HG02763 (cell line): ENCODE measurements around the gene CYP11A1.
"Not testable (repeated sequence)": the region's sequence is repeated elsewhere in the genome, so short reads cannot be mapped to it uniquely, and the experiment has no call there.

ENCODE experiments used
- ATAC-seq: cut with Tn5 transposase; IDR thresholded peaks from one replicate; pipeline ENCODE4 v1.9.1; 2021; ENCODE audit warnings: mild to moderate bottlenecking, moderate library complexity; ENCODE audit not compliant: unreplicated experiment

Gene CYP11A1

DNA sequence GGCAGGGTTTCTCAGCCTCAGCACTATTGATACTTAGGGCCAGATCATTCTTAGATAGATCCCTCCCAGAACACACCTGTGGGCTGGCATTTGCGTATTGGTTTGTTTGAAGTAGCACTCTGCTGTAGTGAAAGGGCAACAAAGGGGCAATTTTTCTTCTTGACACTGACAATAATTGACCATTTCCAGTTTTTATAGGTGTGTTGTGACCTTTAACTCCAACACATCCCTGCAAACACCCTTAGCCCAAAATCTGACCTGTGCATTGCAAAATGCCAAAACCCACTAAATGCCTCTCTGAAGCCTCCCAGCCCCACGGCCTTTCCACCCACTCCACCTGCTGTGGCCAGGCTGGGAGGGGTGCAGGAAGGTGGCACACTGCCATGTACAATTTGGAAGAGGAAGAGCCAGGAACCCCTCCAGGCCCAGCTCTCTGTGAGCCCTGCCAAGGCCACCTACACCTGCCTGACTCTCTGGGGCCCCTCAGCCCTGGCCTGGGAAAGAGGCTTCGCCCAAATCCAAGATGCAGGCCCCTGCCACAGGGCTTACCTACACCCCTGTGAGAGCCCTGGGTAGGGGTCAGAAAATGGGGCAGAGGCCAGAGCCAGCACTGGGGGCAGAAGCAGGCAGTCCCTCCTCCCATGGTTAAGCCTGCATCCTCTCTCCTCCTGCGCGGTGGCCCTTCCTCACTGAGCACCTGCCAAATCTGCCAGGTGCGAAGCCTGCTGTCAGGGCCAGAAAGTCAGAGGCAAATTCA lies 9.6 kb upstream of the CYP11A1 start:
- no peak for ATAC-seq

DNA sequence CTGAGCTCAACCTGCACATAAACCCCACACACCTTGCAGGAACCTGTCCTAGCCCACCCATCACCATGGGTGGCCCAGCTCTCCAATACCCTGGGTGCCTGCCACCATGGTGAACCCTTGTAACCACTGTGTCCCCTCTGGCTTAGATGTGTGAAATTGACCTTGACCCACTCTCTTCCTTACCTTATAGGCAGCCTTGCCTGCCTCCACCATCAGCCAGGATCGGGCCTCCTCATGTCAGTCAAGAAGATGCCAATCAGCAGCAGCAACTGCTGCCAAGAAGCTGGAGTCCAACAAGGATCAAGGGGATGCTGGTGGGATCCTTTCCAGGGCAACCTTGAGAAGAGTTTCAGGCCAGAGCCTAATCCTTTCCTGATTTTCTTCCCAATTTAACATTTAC lies 8.8 kb upstream of the CYP11A1 start:
- ATAC-seq, result no peak

DNA sequence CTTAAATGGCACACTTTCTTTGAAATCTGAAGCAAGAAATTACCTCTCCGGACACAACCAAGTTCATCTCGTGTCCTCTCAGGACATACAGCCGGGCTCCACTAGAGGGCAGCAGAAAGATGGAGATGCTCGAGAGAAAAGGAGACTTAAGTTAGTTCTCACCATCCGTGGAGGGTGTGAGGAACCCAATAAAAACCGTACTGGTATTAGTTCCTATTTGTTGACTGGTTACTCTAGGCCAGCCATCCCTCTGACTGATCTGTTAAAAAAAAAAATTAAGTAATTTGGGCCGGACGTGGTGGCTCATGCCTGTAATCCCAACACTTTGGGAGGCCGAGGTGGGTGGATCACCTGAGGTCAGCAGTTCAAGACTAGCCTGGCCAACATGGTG lies 7.9 kb upstream of the CYP11A1 start:
- ATAC-seq, result no peak

DNA sequence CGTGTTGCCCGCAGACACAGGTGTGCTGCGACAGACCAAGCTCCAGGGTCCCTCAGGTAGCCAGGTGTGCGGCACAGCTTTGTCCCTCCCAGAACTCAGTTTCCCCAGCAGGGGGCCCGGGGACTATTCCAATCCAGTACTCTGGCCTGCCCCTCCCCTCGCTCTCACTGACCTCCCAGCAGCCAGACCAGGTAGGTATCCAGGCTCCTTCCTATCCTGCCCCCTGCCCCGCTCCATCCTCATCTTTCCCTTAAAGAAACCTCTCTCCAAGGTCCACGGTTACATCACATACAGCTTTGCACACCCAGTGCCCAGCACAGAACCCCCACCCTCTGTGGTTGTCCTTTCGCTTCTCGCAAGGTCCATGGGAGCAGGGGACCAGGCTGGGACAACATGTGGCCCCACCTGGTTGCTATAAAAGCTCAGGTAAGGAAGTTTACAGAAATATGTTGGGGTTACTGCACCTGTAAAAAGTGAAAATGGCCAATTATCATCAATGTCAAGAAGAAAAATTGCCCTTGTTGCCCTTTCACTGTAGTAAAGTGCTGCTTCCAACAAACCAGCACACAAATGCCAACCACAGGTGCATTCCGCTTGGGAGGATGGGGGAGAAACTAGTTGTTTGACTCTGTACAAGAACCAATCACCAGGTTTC lies 7.3 kb upstream of the CYP11A1 start:
- no peak for ATAC-seq

DNA sequence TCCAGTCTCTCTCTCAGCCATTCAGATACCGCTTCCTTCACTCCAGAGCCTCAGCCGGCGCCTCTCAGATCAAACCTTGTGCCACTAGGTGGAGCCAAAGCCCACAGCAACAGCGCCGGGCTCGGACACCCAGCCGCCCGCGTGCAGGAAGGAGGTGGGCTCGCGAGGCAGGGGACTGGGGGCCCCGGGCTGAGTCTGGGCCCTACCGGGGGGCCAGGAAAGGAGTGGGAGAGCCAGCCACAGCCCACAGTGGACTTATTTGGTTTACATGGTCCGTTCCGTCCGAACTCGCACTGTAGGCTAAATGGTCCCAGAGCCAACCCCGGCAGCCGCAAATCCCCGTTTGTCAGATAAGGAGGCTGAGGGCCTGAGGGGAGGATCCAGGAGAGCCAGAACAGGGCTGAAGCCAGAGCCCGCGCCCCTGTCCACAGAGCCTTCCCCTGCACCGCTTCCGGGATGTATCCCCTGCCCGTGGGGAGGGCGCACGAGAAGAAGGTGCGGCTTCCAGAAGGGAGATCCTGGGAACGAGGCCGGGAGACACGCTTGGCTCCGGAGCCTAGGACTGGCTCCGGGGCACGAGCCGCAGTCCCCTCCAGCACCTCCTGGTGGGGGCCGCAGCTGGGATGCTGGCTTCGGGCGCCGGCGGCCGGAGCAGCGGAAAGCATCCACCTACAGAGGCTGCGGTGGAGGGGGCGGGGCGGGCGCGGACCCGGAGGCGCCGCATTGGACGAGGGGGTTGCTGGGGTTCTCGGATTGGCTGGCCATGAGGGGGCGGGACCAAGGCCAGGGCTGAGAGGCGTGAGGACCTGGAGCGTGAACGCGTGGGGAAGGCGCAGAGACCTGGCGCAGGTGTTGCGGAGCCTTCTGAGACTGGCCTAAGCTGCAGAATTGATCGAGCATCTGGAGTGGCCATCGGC lies 6.5 kb upstream of the CYP11A1 start:
- peak; percentile 68 for ATAC-seq

DNA sequence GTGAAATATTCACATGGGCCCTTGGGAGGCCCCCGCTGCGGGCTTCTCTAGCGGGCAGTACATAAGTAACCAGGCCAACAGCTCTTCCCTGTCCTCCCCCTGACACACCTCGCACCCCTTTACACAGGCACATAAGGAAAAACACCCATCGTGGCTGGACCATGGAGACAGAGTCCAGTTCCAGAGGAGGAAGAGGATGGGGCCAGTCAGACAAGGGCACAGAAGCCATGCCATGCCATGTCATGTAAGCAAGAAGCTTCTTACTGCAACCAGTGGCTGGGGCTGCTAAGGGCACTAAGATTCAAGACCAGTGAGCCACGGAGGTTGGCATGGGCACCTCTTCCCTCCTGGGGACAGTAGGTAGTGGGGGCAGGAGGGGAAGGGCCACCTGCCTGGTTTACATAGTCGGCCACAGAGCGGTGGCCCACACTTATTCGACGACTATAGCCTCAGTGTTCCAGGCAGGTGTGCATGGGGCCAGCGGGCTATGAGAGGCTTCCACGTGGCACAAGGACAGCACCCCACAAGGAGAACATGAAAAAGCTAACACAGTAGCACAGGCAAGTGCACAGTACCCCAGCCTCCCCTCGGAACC lies 5.7 kb upstream of the CYP11A1 start:
- no peak for ATAC-seq

DNA sequence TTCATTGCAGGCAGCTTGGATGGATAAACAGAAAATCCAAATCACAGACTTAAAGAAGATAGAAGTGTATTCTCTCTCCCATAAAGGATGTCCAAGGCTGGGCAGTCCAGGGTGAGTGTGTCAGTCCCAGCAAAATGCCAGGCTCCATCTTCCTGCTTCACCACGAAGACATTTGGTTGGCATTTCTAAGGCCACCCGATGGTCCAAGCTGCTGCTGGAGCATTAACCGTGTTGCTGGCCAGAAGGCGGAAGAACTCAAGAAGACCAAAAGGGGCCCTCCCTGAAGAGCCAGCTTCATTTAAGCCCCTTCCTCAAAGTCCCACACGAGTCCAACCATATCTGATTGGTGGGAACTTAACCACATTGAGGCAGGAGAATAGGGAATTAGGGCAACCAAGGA lies 3.0 kb upstream of the CYP11A1 start:
- ATAC-seq, result no peak

DNA sequence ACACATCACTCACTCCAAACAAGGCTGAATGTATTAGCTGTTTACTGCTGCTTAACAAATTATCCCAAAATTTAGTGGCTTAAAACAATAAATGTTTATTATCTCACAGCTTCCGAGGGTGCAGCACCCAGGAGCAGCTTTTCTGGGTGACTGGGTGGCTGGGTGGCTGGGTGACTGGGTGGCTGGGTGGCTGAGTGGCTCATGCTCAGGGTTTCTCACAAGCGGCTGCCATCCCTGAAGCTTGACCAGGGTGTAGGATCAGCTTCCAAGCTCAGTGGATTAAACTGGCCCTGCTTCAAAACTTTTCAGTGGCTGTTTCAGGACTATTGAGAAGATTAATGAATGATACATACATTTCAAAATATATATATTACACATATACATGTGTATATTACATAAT lies 2.3 kb upstream of the CYP11A1 start:
- ATAC-seq, result no peak

DNA sequence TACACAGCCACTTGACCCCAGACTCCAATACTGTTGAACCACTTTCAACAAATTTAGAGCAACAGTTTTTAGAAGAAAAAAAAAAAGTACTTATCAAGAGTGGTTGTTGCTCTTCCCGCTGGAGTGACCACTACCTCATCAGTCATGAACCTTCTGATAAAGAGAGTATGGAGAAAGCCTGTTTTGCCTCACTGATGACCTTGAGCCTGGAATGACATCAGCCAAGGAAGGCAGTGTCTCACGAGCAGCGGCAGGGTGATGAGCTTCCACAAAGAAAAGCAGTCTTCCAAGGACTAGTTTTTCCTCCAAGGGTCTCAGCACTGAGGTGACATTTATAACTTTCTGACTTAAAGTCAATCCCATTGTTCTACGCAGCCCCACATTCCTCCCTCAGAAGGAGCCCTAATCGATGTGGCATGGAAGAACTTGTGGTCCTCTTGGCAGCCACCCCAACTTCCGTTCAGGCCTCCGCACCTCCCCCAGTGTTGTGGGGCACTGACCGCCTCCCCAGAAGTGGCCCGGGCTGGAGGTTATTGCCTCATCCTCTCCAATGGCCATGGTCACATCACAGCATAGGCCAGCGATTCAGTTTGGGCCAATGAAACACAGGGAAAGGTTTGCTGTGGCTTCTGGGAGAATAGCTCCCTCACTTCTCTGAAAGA lies 1.8 kb upstream of the CYP11A1 start:
- ATAC-seq, result no peak

DNA sequence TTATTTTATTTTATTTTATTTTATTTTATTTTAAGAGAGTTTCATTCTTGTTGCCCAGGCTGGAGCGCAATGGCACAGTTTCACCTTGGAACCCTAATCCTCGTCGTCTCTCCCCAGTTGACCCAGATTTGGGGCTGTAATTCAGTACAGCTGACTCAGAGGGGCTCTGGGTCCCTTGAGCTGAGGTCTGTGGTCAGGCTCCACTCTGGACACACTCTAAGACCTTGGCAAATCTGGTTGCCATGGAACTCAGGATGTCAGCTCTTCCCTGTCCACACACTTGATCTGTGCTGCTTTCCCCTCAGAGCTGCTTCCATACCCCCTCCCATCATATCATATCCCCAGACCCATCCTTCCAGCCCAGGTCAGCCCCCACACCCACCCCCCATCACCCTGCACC lies 675 bp upstream of the CYP11A1 start:
- no peak for ATAC-seq

DNA sequence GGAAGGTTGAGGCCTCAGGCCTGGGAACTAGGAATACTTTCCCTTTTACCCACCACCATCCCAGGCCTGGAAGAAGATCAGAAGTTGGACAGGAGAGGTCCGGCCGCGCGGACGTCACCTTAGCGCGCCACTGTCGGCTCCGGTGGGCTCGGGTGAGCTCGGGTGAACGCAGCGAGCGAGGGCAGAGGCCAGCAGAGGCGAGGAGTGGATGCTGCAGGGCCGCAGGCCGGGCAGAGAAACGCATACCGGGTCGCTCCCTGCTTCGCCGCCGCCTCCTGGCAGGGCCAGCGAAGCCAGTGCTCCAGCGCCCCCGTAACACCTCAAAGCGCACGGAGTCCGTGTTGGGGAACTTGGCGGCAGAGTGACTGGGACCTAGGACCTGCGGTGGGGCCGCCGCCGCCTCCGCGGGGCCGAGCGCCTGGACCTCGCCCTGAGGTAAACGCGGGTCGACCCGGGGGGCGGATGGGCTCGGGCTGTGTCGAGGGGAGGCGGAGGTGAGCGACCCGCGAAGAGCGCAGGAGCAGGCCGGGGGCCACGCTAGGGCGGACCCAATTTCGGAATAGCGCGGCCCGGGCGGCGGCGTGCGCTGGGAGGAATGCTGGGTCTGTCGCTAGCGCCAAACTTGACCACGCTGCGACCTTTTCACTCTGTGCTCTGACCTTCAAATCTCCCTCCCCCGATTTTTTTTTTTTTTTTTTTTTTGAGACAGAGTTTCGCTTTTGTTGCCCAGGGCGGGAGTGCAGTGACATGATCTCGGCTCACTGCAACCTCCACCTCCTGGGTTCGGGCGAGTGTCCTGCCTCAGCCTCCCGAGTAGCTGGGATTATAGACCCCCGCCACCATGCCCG lies 1.6 kb downstream of the CYP11A1 start:
- ATAC-seq, result no peak

DNA sequence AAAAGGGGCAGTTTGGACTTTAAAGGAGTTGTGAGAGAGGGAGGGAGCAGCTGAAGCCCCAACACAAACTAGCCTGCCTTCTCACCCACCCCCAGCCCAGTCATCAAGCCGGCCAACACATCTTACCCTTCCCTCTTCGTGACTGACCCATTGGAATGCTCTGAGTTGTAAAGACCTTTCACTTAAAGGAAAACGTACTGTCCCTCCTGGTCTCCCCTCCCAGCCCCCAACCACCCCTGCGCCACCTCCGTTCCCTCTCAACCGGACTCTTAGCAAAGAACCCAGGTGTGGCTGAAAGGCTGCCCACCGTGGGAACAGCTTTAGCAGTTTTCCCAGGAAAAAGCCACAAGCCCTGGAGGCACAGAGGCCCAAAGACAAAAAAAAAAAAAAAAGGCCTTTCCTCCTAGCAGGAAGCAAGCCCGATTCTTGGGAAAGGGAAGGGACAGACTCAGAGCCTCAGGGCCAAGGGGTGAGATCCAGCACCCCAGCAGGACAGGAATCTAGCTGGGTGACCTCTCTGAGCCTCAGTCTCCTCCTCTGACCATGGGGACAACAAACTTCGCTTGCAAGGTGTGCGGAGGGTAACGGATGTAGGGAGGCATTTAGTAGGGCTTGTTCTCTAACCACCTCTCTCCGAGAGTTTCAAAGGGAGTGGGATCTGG lies 2.4 kb downstream of the CYP11A1 start:
- no peak for ATAC-seq

DNA sequence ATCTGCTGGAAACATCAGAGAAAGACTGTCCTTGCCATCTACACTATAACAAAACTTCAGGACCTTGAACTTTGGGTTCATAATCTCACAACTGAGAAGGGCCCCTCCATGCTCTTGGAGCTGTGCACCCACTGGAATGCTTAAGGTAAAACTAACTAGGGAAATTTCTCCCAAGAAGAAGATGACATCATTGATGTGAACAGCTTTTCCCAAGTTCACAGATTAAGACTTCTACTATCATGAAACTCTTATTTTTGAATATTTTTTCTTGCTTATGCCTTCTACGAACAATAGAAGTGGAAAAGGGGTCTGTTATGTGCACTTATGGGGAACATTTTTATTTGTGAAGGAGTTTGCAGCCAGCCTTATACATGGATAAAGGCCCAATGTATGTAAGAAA lies 5.0 kb downstream of the CYP11A1 start:
- no peak for ATAC-seq

DNA sequence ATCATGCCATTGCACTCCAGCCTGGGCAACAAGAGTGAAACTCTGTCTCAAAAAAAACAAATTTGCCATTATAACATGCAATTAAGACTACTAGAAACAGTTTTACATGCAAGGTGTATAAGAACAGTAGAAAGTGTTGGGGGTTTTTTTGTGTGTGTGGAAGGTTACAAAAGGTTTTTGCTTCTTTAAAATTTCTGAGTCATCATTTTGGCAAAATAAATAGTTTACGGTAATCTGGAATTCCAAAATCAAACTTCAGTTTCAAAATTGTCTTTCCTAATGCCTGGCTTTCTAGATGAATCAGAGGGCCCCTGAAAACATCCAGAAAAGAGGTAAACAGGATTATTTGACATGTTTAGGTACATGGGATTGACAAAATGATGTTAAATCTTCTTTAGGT lies 6.6 kb downstream of the CYP11A1 start:
- ATAC-seq, result not testable (repeated sequence)

DNA sequence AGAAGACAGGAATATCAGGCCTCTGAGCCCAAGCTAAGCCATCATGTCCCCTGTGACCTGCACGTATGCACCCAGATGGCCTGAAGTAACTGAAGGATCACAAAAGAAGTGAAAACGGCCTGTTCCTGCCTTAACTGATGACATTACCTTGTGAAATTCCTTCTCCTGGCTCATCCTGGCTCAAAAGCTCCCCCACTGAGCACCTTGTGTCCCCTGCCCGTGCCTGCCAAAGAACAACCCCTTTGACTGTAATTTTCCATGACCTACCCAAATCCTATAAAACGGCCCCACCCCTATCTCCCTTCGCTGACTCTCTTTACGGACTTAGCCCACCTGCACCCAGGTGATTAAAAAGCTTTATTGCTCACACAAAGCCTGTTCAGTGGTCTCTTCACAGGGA lies 8.1 kb downstream of the CYP11A1 start:
- not testable (repeated sequence) for ATAC-seq

DNA sequence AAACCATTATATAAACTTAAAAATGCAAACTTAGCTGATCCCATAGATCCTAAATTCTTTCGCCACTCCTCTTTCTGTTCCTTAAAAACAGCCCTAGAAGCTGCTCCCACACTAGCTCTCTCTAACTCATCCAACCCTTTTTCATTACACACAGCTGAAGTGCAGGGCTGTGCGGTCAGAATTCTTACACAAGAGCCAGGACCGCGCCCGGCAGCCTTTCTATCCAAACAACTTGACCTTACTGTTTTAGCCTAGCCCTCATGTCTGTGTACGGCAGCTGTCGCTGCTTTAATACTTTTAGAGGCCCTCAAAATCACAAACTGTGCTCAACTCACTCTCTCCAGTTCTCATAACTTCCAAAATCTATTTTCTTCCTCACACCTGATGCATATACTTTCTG lies 9.9 kb downstream of the CYP11A1 start:
- not testable (repeated sequence) for ATAC-seq

DNA sequence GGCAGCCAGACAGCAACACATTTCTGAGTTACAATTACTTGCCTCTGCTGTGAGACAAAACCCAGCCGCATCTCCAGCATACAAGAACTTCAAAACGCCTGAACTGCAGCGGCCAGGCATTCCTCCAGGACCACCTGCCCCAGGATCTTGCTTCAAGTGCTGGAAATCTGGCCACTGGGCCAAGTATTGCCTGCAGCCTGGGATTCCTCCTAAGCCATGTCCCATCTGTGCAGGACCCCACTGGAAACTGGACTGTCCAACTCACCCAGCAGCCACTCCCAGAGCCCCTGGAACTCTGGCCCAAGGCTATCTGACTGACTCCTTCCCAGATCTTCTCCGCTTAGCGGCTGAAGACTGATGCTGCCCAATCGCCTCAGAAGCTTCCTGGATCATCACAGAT lies 11.4 kb downstream of the CYP11A1 start:
- ATAC-seq, result not testable (repeated sequence)

DNA sequence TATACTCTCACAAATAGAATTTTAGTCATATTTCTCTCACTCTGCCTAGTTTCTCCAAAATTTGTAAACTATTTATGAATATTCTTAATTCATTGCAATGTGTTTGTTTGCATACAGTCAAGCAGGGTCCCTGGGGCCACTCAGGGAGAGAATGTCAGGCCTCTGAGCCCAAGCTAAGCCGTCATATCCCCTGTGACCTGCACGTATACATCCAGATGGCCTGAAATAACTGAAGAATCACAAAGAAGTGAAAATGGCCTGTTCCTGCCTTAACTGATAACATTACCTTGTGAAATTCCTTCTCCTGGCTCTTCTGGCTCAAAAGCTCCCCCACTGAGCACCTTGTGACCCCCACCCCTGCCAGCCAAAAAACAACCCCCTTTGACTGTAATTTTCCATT lies 13.5 kb downstream of the CYP11A1 start:
- not testable (repeated sequence) for ATAC-seq

DNA sequence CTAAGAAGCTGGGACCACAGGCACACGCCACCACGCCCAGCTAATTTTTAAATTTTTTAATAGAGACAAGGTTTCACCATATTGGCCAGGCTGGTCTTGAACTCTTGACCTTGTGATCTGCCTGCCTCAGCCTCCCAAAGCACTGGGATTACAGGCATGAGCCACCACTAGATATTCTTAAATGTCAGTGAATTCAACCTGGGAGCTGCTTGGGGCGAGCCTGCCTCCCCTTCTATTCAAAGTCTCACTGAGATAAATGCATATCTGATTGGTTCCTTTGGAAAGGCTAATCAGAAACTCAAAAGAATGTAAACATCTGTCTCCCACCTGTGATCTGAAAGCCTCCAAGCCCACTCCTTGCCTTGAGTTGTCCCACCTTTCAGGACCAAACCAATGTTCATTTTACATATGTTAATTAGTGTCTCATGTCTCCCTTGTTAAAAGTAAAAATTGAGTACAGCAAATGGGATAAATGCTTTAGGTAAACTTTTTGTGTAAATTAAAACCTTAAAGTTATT lies 15.0 kb downstream of the CYP11A1 start:
- ATAC-seq, result no peak
